Mammary epithelial cell (primary cell): ENCODE measurements around the gene PTGDS.

Source experiments
- CTCF ChIP-seq, 2 donors: IDR thresholded peaks in 1 of 2; conservative IDR thresholded peaks in 1 of 2; 2 replicates each; pipeline ENCODE4 v1.5.1; 2011 to 2012; ENCODE audit warnings: inconsistent platforms in 2 of 2, low read length in 2 of 2, mild to moderate bottlenecking in 2 of 2, control low read depth in 1 of 2, low read depth in 1 of 2; ENCODE audit not compliant: insufficient read depth in 1 of 2; ENCODE audit errors: extremely low read depth in 1 of 2
- EZH2 ChIP-seq: IDR thresholded peaks from 2 replicates; pipeline ENCODE4 v1.6.1; 2012; ENCODE audit warnings: low read length, inconsistent platforms, borderline replicate concordance

GRCh38 chr9:136965771-136966484 is 11.4 kb upstream of the PTGDS start:
- TF ChIP-seq CTCF (conservative IDR thresholded peaks at IDR 0.05 in 1 of 2, IDR thresholded peaks at IDR 0.05 in 1 of 2; ENCODE audit: extremely low read depth in 1 of 2, insufficient read depth in 1 of 2, low read depth in 1 of 2, low read length in 2 of 2) (no peak), EZH2 (no peak)
